GM21825 (cell line): ENCODE data around the gene TACR3.
"Not testable (repeated sequence)": the region's sequence is repeated elsewhere in the genome, so short reads cannot be mapped to it uniquely, and the experiment has no call there.

Source experiments
- ATAC-seq: cut with Tn5 transposase; IDR thresholded peaks from one replicate; pipeline ENCODE4 v1.9.1; 2021; ENCODE audit warnings: mild to moderate bottlenecking, moderate library complexity; ENCODE audit not compliant: unreplicated experiment

The TACR3 gene

GRCh38 chr4:103719830-103720207, at the start of gene TACR3:
Gene TACR3, minus strand, starts transcription at chr4:103719985. Its CDS starts 310 bp downstream, at chr4:103719675.
- no peak for ATAC-seq

GRCh38 chr4:103757631-103758030, 37.8 kb upstream of the TACR3 start:
- no peak for ATAC-seq

- no peak for ATAC-seq
Observed at GRCh38 chr4:103756741-103757140, 37.0 kb upstream of the TACR3 start.

- ATAC-seq = no peak
Observed at GRCh38 chr4:103754844-103755243, 35.1 kb upstream of the TACR3 start.

- no peak for ATAC-seq
Observed at GRCh38 chr4:103753868-103754653, 34.3 kb upstream of the TACR3 start.

- not testable (repeated sequence) for ATAC-seq
Observed at GRCh38 chr4:103723150-103723549, 3.4 kb upstream of the TACR3 start.

GRCh38 chr4:103721251-103721650, 1.5 kb upstream of the TACR3 start:
- no peak for ATAC-seq

- ATAC-seq = no peak
Observed at GRCh38 chr4:103720661-103721060, 876 bp upstream of the TACR3 start.

GRCh38 chr4:103719105-103719829, 518 bp downstream of the TACR3 start:
- no peak for ATAC-seq

GRCh38 chr4:103692615-103693014, 27.2 kb downstream of the TACR3 start:
- no peak for ATAC-seq

GRCh38 chr4:103673983-103674382, 45.8 kb downstream of the TACR3 start:
- ATAC-seq = no peak

- ATAC-seq = not testable (repeated sequence)
Observed at GRCh38 chr4:103666764-103667163, 53.0 kb downstream of the TACR3 start.

- no peak for ATAC-seq
Observed at GRCh38 chr4:103664436-103665075, 55.2 kb downstream of the TACR3 start.

GRCh38 chr4:103648541-103648940, 71.2 kb downstream of the TACR3 start:
- ATAC-seq = no peak

- ATAC-seq = no peak
Observed at GRCh38 chr4:103645991-103646390, 73.8 kb downstream of the TACR3 start.

GRCh38 chr4:103634236-103634635, 85.5 kb downstream of the TACR3 start:
- ATAC-seq = no peak

GRCh38 chr4:103626296-103626695, 93.5 kb downstream of the TACR3 start:
- ATAC-seq = no peak

- ATAC-seq = no peak
Observed at GRCh38 chr4:103591841-103592240, 127.9 kb downstream of the TACR3 start.

GRCh38 chr4:103567591-103567990, 152.2 kb downstream of the TACR3 start:
- no peak for ATAC-seq

- ATAC-seq = not testable (repeated sequence)
Observed at GRCh38 chr4:103559178-103559577, 160.6 kb downstream of the TACR3 start.
